Central memory CD8-positive, alpha-beta T cell (primary cell): ENCODE measurements around the gene PWWP2A.

Experiments
- ATAC-seq: fragments of 150-1000 bp; cut with Tn5 transposase; replicated peaks from 2 replicates; pipeline ENCODE4 v1.10.0; 2022; ENCODE audit warnings: mild to moderate bottlenecking, moderate FRiP score, moderate number of reproducible peaks; ENCODE audit not compliant: poor library complexity, severe bottlenecking; ENCODE audit errors: extremely low read depth
- DNase-seq, 2 donors: peaks; one replicate each; pipeline ENCODE4 v3.0.0; 2021; ENCODE audit warnings: low spot score in 2 of 2
- H3K27ac Mint-ChIP-seq: one replicate; pipeline ENCODE4 v1.8.0; 2022; ENCODE audit warnings: low read depth, mild to moderate bottlenecking, moderate library complexity, mixed read lengths
- H3K27me3 Mint-ChIP-seq: one replicate; pipeline ENCODE4 v1.8.0; 2022; ENCODE audit warnings: mixed read lengths
- H3K36me3 Mint-ChIP-seq: one replicate; pipeline ENCODE4 v1.8.0; 2022; ENCODE audit warnings: mild to moderate bottlenecking, moderate library complexity, mixed read lengths; ENCODE audit not compliant: insufficient read depth
- H3K4me1 Mint-ChIP-seq: one replicate; pipeline ENCODE4 v1.8.0; 2022; ENCODE audit warnings: mixed read lengths
- H3K4me3 Mint-ChIP-seq: one replicate; pipeline ENCODE4 v1.8.0; 2022; ENCODE audit warnings: mild to moderate bottlenecking, moderate library complexity, mixed read lengths
- H3K9me3 Mint-ChIP-seq: one replicate; pipeline ENCODE4 v1.8.0; 2022; ENCODE audit warnings: mixed read lengths

PWWP2A gene

GRCh38 chr5:160118349-160119141 is 705 bp downstream of the PWWP2A start:
- H3K36me3 Mint-ChIP-seq: peaks cover 30% of the 10 kb centered on the region
- ATAC-seq: peak; percentile 10
- peak; percentile 18 to 28 for DNase-seq

GRCh38 chr5:160116991-160117390 is 2.3 kb downstream of the PWWP2A start:
- H3K27ac Mint-ChIP-seq: no peak overlapping the region
- H3K4me3 Mint-ChIP-seq: no peak overlapping the region
- no peaks in the 10 kb centered on the region for H3K9me3 Mint-ChIP-seq
- peaks cover 10% of the 10 kb centered on the region for H3K4me1 Mint-ChIP-seq
- DNase-seq (no peak), ATAC-seq (no peak)
- peaks cover 42% of the 10 kb centered on the region for H3K36me3 Mint-ChIP-seq
- H3K27me3 Mint-ChIP-seq: no peaks in the 10 kb centered on the region

More at GRCh38 chr5:160118349-160119141, 705 bp downstream of the PWWP2A start:
- H3K9me3 Mint-ChIP-seq: no peaks in the 10 kb centered on the region
- H3K27ac Mint-ChIP-seq: peak overlapping the region; percentile 75
- H3K27me3 Mint-ChIP-seq: peaks cover 15% of the 10 kb centered on the region
- peaks cover 10% of the 10 kb centered on the region for H3K4me1 Mint-ChIP-seq
- H3K4me3 Mint-ChIP-seq: peak overlapping the region; percentile 86

GRCh38 chr5:160108124-160108523 is 11.1 kb downstream of the PWWP2A start:
- peaks cover 14% of the 10 kb centered on the region for H3K4me1 Mint-ChIP-seq
- H3K27ac Mint-ChIP-seq: no peak overlapping the region
- no peaks in the 10 kb centered on the region for H3K9me3 Mint-ChIP-seq

GRCh38 chr5:160105686-160106360 is 13.4 kb downstream of the PWWP2A start:
- no peaks in the 10 kb centered on the region for H3K9me3 Mint-ChIP-seq
- H3K27ac Mint-ChIP-seq: no peak overlapping the region
- H3K4me1 Mint-ChIP-seq: peaks cover 14% of the 10 kb centered on the region
- no peak overlapping the region for H3K4me3 Mint-ChIP-seq
- ATAC-seq (no peak), DNase-seq (no peak)
- no peaks in the 10 kb centered on the region for H3K27me3 Mint-ChIP-seq
- H3K36me3 Mint-ChIP-seq: peaks cover 36% of the 10 kb centered on the region

More at GRCh38 chr5:160108124-160108523, 11.1 kb downstream of the PWWP2A start:
- Mint-ChIP-seq H3K4me3 (no peak overlapping the region), H3K27me3 (no peaks in the 10 kb centered on the region), H3K36me3 (peaks cover 41% of the 10 kb centered on the region)
- DNase-seq (no peak), ATAC-seq (no peak)

GRCh38 chr5:160097991-160098390 is 21.3 kb downstream of the PWWP2A start:
- ATAC-seq (no peak), DNase-seq (no peak)
- Mint-ChIP-seq H3K4me1 (peaks cover 7% of the 10 kb centered on the region), H3K27ac (no peak overlapping the region), H3K4me3 (no peak overlapping the region), H3K9me3 (no peaks in the 10 kb centered on the region), H3K27me3 (no peaks in the 10 kb centered on the region), H3K36me3 (peaks cover 29% of the 10 kb centered on the region)

GRCh38 chr5:160096178-160096577 is 23.1 kb downstream of the PWWP2A start:
- H3K9me3 Mint-ChIP-seq: no peaks in the 10 kb centered on the region
- no peak overlapping the region for H3K4me3 Mint-ChIP-seq
- H3K27me3 Mint-ChIP-seq: no peaks in the 10 kb centered on the region
- no peak overlapping the region for H3K27ac Mint-ChIP-seq
- ATAC-seq (no peak), DNase-seq (no peak)
- H3K36me3 Mint-ChIP-seq: peaks cover 35% of the 10 kb centered on the region
- H3K4me1 Mint-ChIP-seq: peaks cover 7% of the 10 kb centered on the region

- Mint-ChIP-seq H3K36me3 (peaks cover 34% of the 10 kb centered on the region), H3K4me1 (peaks cover 7% of the 10 kb centered on the region), H3K9me3 (no peaks in the 10 kb centered on the region), H3K27me3 (no peaks in the 10 kb centered on the region), H3K4me3 (no peak overlapping the region), H3K27ac (no peak overlapping the region)
- ATAC-seq: no peak
- DNase-seq: no peak
These were observed 26.1 kb downstream of the PWWP2A start for GRCh38 chr5:160092960-160093707.

- DNase-seq: no peak
- Mint-ChIP-seq H3K9me3 (no peaks in the 10 kb centered on the region), H3K4me1 (peaks cover 7% of the 10 kb centered on the region), H3K27me3 (no peaks in the 10 kb centered on the region), H3K36me3 (peaks cover 32% of the 10 kb centered on the region), H3K4me3 (no peak overlapping the region), H3K27ac (no peak overlapping the region)
- ATAC-seq: no peak
These were observed 26.7 kb downstream of the PWWP2A start for GRCh38 chr5:160092514-160092913.

GRCh38 chr5:160090059-160090458 is 29.2 kb downstream of the PWWP2A start:
- Mint-ChIP-seq H3K4me3 (no peak overlapping the region), H3K27me3 (no peaks in the 10 kb centered on the region), H3K9me3 (no peaks in the 10 kb centered on the region), H3K4me1 (peaks cover 7% of the 10 kb centered on the region), H3K27ac (no peak overlapping the region), H3K36me3 (peaks cover 27% of the 10 kb centered on the region)
- no peak for DNase-seq
- ATAC-seq: no peak

- Mint-ChIP-seq H3K9me3 (no peaks in the 10 kb centered on the region), H3K4me1 (peaks cover 7% of the 10 kb centered on the region), H3K27ac (no peak overlapping the region), H3K27me3 (no peaks in the 10 kb centered on the region), H3K4me3 (no peak overlapping the region), H3K36me3 (peaks cover 26% of the 10 kb centered on the region)
- ATAC-seq (no peak), DNase-seq (no peak)
These were observed 29.7 kb downstream of the PWWP2A start for GRCh38 chr5:160089531-160089930.

GRCh38 chr5:160088805-160089204 is 30.4 kb downstream of the PWWP2A start:
- Mint-ChIP-seq H3K27me3 (no peaks in the 10 kb centered on the region), H3K4me3 (no peak overlapping the region), H3K27ac (no peak overlapping the region), H3K36me3 (peaks cover 20% of the 10 kb centered on the region), H3K9me3 (no peaks in the 10 kb centered on the region), H3K4me1 (peaks cover 1% of the 10 kb centered on the region)
- DNase-seq (no peak), ATAC-seq (no peak)

GRCh38 chr5:160087199-160087598 is 32.1 kb downstream of the PWWP2A start:
- H3K4me3 Mint-ChIP-seq: no peak overlapping the region
- ATAC-seq: no peak
- no peak overlapping the region for H3K27ac Mint-ChIP-seq
- H3K27me3 Mint-ChIP-seq: no peaks in the 10 kb centered on the region
- H3K4me1 Mint-ChIP-seq: no peaks in the 10 kb centered on the region
- H3K9me3 Mint-ChIP-seq: no peaks in the 10 kb centered on the region
- no peak for DNase-seq
- H3K36me3 Mint-ChIP-seq: peaks cover 6% of the 10 kb centered on the region
